Endodermal cell (in vitro differentiated cells): ENCODE data around the gene COL20A1. TPM values are rescaled to one million over a fixed set of nuclear protein-coding genes. Genes with fewer than 3 reads are reported as not detected.
"Not testable (repeated sequence)": the region's sequence is repeated elsewhere in the genome, so short reads cannot be mapped to it uniquely, and the experiment has no call there.

Experiments
- DNase-seq: peaks from one replicate; pipeline ENCODE4 v3.0.0-alpha.2; 2017
- H3K27ac ChIP-seq: 2 replicates; pipeline ENCODE4 v1.5.1; 2013; ENCODE audit warnings: mild to moderate bottlenecking, low read depth, low read length, moderate library complexity
- H3K27me3 ChIP-seq: 2 replicates; pipeline ENCODE4 v1.6.1; 2013; ENCODE audit warnings: mild to moderate bottlenecking, low read length, moderate library complexity; ENCODE audit not compliant: insufficient read depth, control insufficient read depth, poor library complexity, severe bottlenecking
- H3K36me3 ChIP-seq: 2 replicates; pipeline ENCODE4 v1.7.0; 2013; ENCODE audit warnings: mild to moderate bottlenecking, low read length, moderate library complexity; ENCODE audit not compliant: control insufficient read depth, insufficient read depth
- H3K4me1 ChIP-seq: one replicate; pipeline ENCODE4 v1.7.0; 2013; ENCODE audit warnings: low read length; ENCODE audit not compliant: control insufficient read depth, insufficient read depth
- H3K4me3 ChIP-seq: 2 replicates; pipeline ENCODE4 v1.5.1; 2013; ENCODE audit warnings: mild to moderate bottlenecking, low read length, moderate library complexity
- H3K9ac ChIP-seq: 2 replicates; pipeline ENCODE4 v1.6.1; 2013; ENCODE audit warnings: mild to moderate bottlenecking, low read length, moderate library complexity; ENCODE audit not compliant: poor library complexity, severe bottlenecking; ENCODE audit errors: extremely low read depth
- H3K9me3 ChIP-seq: 2 replicates; pipeline ENCODE4 v1.6.1; 2013; ENCODE audit warnings: mild to moderate bottlenecking, low read length, moderate library complexity; ENCODE audit not compliant: control insufficient read depth
- H3K27ac Mint-ChIP-seq: 2 replicates; pipeline ENCODE4 v1.8.0; 2020; ENCODE audit warnings: mixed read lengths
- H3K27me3 Mint-ChIP-seq: 2 replicates; pipeline ENCODE4 v1.8.0; 2021; ENCODE audit warnings: mild to moderate bottlenecking, mixed read lengths; ENCODE audit not compliant: insufficient read depth
- H3K36me3 Mint-ChIP-seq: 2 replicates; pipeline ENCODE4 v1.8.0; 2020; ENCODE audit warnings: low read depth, mixed read lengths
- H3K4me1 Mint-ChIP-seq: 2 replicates; pipeline ENCODE4 v1.8.0; 2020; ENCODE audit warnings: mixed read lengths
- H3K4me3 Mint-ChIP-seq: 2 replicates; pipeline ENCODE4 v1.8.0; 2020; ENCODE audit warnings: mild to moderate bottlenecking, moderate library complexity, mixed read lengths
- H3K9me3 Mint-ChIP-seq: 2 replicates; pipeline ENCODE4 v1.8.0; 2020; ENCODE audit warnings: mild to moderate bottlenecking, mixed read lengths
- WGBS, 2 experiments: methylation state at CpG; one replicate each; pipeline versions ENCODE4 v1.1.5 to v1.1.7; 2013; ENCODE audit warnings: missing lambda C conversion rate in 2 of 2, mixed read lengths in 1 of 2; ENCODE audit not compliant: insufficient coverage in 1 of 2, insufficient read length in 1 of 2; 5-methylcytosine and 5-hydroxymethylcytosine counted together
- total RNA-seq, 2 donors: library from RNA; stranded (reverse); fragmentation: NEBNext Ultra II Directional in 1 of 2; extraction: Animal tissue kit (Norgen Biotek cat#: 25700) in 1 of 2; gene quantifications; 2 replicates in 1 of 2; 3 replicates in 1 of 2; pipeline ENCODE4 v1.2.1, GENCODE V29; 2021
- TF ChIP-seq, protein P1 (sequence below): fragments of 200-600 bp; sonication (generic); conservative IDR thresholded peaks from 2 replicates; pipeline ENCODE4 v1.5.0; 2021; ENCODE audit warnings: antibody characterized with exemption, mild to moderate bottlenecking

COL20A1 gene
- total RNA-seq, 2 donors from 2014 or later: 0.44 TPM; not detected in 1

GRCh38 chr20:63336232-63336752, 43.3 kb downstream of the COL20A1 start:
- Histone ChIP-seq H3K9me3 (no peaks in the 10 kb centered on the region), H3K4me3 (no peak overlapping the region), H3K27ac (no peak overlapping the region), H3K27me3 (peaks cover 21% of the 10 kb centered on the region), H3K9ac (no peak overlapping the region), H3K4me1 (no peaks in the 10 kb centered on the region), H3K36me3 (no peaks in the 10 kb centered on the region)
- Mint-ChIP-seq H3K27me3 (peaks cover 2% of the 10 kb centered on the region), H3K9me3 (peaks cover 11% of the 10 kb centered on the region), H3K27ac (no peak overlapping the region), H3K4me1 (no peaks in the 10 kb centered on the region), H3K4me3 (no peak overlapping the region), H3K36me3 (no peaks in the 10 kb centered on the region)
- TF ChIP-seq, protein P1, sequence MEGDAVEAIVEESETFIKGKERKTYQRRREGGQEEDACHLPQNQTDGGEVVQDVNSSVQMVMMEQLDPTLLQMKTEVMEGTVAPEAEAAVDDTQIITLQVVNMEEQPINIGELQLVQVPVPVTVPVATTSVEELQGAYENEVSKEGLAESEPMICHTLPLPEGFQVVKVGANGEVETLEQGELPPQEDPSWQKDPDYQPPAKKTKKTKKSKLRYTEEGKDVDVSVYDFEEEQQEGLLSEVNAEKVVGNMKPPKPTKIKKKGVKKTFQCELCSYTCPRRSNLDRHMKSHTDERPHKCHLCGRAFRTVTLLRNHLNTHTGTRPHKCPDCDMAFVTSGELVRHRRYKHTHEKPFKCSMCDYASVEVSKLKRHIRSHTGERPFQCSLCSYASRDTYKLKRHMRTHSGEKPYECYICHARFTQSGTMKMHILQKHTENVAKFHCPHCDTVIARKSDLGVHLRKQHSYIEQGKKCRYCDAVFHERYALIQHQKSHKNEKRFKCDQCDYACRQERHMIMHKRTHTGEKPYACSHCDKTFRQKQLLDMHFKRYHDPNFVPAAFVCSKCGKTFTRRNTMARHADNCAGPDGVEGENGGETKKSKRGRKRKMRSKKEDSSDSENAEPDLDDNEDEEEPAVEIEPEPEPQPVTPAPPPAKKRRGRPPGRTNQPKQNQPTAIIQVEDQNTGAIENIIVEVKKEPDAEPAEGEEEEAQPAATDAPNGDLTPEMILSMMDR: no peak
- 91 to 96% methylated on average over 28 to 29 of the region's 29 CpGs for WGBS, 2 experiments
- no peak for DNase-seq

GRCh38 chr20:63337786-63338420, 44.9 kb downstream of the COL20A1 start:
- WGBS, 2 experiments: 90 to 93% methylated on average over 7 to 12 of the region's 12 CpGs
- Mint-ChIP-seq H3K27ac (no peak overlapping the region), H3K4me3 (no peak overlapping the region), H3K4me1 (no peaks in the 10 kb centered on the region), H3K9me3 (peaks cover 4% of the 10 kb centered on the region), H3K27me3 (peaks cover 2% of the 10 kb centered on the region), H3K36me3 (no peaks in the 10 kb centered on the region)
- Histone ChIP-seq H3K27me3 (peaks cover 21% of the 10 kb centered on the region), H3K9ac (no peak overlapping the region), H3K4me3 (no peak overlapping the region), H3K27ac (no peak overlapping the region), H3K9me3 (no peaks in the 10 kb centered on the region), H3K36me3 (no peaks in the 10 kb centered on the region), H3K4me1 (no peaks in the 10 kb centered on the region)
- TF ChIP-seq, protein P1: no peak
- DNase-seq: no peak

- H3K9me3 Mint-ChIP-seq, H3K4me1 ChIP-seq, H3K27ac ChIP-seq, H3K4me3 Mint-ChIP-seq, H3K36me3 Mint-ChIP-seq, H3K36me3 ChIP-seq, DNase-seq, H3K4me3 ChIP-seq, H3K27ac Mint-ChIP-seq, H3K4me1 Mint-ChIP-seq, H3K9me3 ChIP-seq, H3K9ac ChIP-seq, H3K27me3 Mint-ChIP-seq: not testable (repeated sequence)
- peaks cover 21% of the 10 kb centered on the region for H3K27me3 ChIP-seq
- whole genome bisulfite sequencing, 2 experiments: 84 to 86% methylated on average over 13 to 14 of the region's 14 CpGs
Observed at GRCh38 chr20:63339154-63340094, 46.4 kb downstream of the COL20A1 start.

- not testable (repeated sequence) for DNase-seq, H3K27ac ChIP-seq, H3K4me1 Mint-ChIP-seq, H3K27me3 Mint-ChIP-seq, H3K36me3 ChIP-seq, H3K9ac ChIP-seq, H3K9me3 Mint-ChIP-seq, H3K27ac Mint-ChIP-seq, H3K9me3 ChIP-seq, H3K36me3 Mint-ChIP-seq, H3K4me3 Mint-ChIP-seq, H3K4me3 ChIP-seq, H3K4me1 ChIP-seq
- peaks cover 21% of the 10 kb centered on the region for H3K27me3 ChIP-seq
- WGBS, 2 experiments: 94 to 96% methylated on average over 5 to 10 of the region's 10 CpGs
Observed at GRCh38 chr20:63340158-63340688, 47.2 kb downstream of the COL20A1 start.
